ENCODE results near the gene G6PC3. TPM values are rescaled to one million over a fixed set of nuclear protein-coding genes. Genes with fewer than 3 reads are reported as not detected.
"Not testable (repeated sequence)": the region's sequence is repeated elsewhere in the genome, so short reads cannot be mapped to it uniquely, and the experiment has no call there.

Gene G6PC3
- total RNA-seq = 10 to 100 TPM; 58.0 to 85.5 TPM
- polyA plus RNA-seq (ENCODE audit: insufficient read depth, low read depth, low replicate concordance) = 109 TPM
- long read RNA-seq, donor 1, transcript G6PC3-201 (6 exons, 1,533 nt) = major isoform, 44 of 50 reads
- long read RNA-seq, donor 1, partial matches to known transcripts = 0 of 50 reads
- long read RNA-seq, donor 1, other reads (novel, unspliced or antisense) = 0 of 50 reads
- long read RNA-seq, donor 2, transcript G6PC3-201 (6 exons, 1,533 nt) = major isoform, 29 of 30 reads
- long read RNA-seq, donor 2, partial matches to known transcripts = 0 of 30 reads
- long read RNA-seq, donor 2, other reads (novel, unspliced or antisense) = 0 of 30 reads

GRCh38 chr17:44070455-44071197, at the start of gene G6PC3:
G6PC3 (plus strand) TSS chr17:44070735; CDS start chr17:44070966, 231 bp downstream.
- intact Hi-C loops (cut with DNase I; ENCODE audit: low total_unique reads) = no loop called here

GRCh38 chr17:44021227-44021626, 49.3 kb upstream of the G6PC3 start:
- DNase-seq; H3K9me3 ChIP-seq; H3K4me1 ChIP-seq; intact Hi-C loops (cut with DNase I; ENCODE audit: low total_unique reads); H3K27ac ChIP-seq; H3K4me3 ChIP-seq; H3K36me3 ChIP-seq (ENCODE audit: low read depth, missing control alignments); H3K27me3 ChIP-seq: not testable (repeated sequence)
- WGBS, 2 donors = 94 to 95% methylated on average over 7 of the region's 7 CpGs

More at GRCh38 chr17:44070455-44071197, at the start of gene G6PC3:
- H3K4me3 ChIP-seq = peak within 1 kb of the TSS; percentile 76 to 78
- DNase-seq = peak; percentile 98
- 0% methylated on average over 35 to 53 of the region's 53 CpGs for whole genome bisulfite sequencing, 2 donors
- no peaks in the 10 kb centered on the region for H3K9me3 ChIP-seq
- peaks cover 23% of the 10 kb centered on the region for H3K4me1 ChIP-seq
- H3K27me3 ChIP-seq = no peaks in the 10 kb centered on the region
- TF ChIP-seq POLR2A (IDR thresholded peaks at IDR 0.05) = no peak
- TF ChIP-seq CTCF (IDR thresholded peaks at IDR 0.05) = peak in 1 of 3 experiments; percentile 34
- no peaks in the 10 kb centered on the region for H3K36me3 ChIP-seq (ENCODE audit: low read depth, missing control alignments)
- peak within 1 kb of the TSS; percentile 79 to 87 for H3K27ac ChIP-seq

- TF ChIP-seq POLR2A (IDR thresholded peaks at IDR 0.05) = no peak
- TF ChIP-seq CTCF (IDR thresholded peaks at IDR 0.05) = no peak
- H3K36me3 ChIP-seq (ENCODE audit: low read depth, missing control alignments) = no peaks in the 10 kb centered on the region
- H3K4me1 ChIP-seq = no peaks in the 10 kb centered on the region
- intact Hi-C loops (cut with DNase I; ENCODE audit: low total_unique reads) = no loop called here
- H3K4me3 ChIP-seq = no peak overlapping the region
- no peak for DNase-seq
- H3K27me3 ChIP-seq = no peaks in the 10 kb centered on the region
- no peaks in the 10 kb centered on the region for H3K9me3 ChIP-seq
- 88 to 100% methylated on average over 2 of the region's 2 CpGs for WGBS, 2 donors
- H3K27ac ChIP-seq = no peak overlapping the region
Observed at GRCh38 chr17:44022246-44022645, 48.3 kb upstream of the G6PC3 start.

- H3K4me1 ChIP-seq = no peaks in the 10 kb centered on the region
- TF ChIP-seq POLR2A (IDR thresholded peaks at IDR 0.05) (no peak), CTCF (IDR thresholded peaks at IDR 0.05) (no peak)
- WGBS, 2 donors = 90 to 93% methylated on average over 18 to 22 of the region's 22 CpGs
- H3K27me3 ChIP-seq = no peaks in the 10 kb centered on the region
- H3K4me3 ChIP-seq = no peak overlapping the region
- intact Hi-C loops (cut with DNase I; ENCODE audit: low total_unique reads) = no loop called here
- H3K36me3 ChIP-seq (ENCODE audit: low read depth, missing control alignments) = no peaks in the 10 kb centered on the region
- no peak for DNase-seq
- H3K27ac ChIP-seq = no peak overlapping the region
- no peaks in the 10 kb centered on the region for H3K9me3 ChIP-seq
Observed at GRCh38 chr17:44023545-44024270, 46.8 kb upstream of the G6PC3 start.

GRCh38 chr17:44024271-44024663, 46.3 kb upstream of the G6PC3 start:
- intact Hi-C loops (cut with DNase I; ENCODE audit: low total_unique reads) = no loop called here
- 85% methylated on average over 5 of the region's 6 CpGs; no CpG with 5 or more reads in 1 of the 2 donors for WGBS, 2 donors
- no peak for DNase-seq
- H3K27me3 ChIP-seq = no peaks in the 10 kb centered on the region
- H3K9me3 ChIP-seq = no peaks in the 10 kb centered on the region
- TF ChIP-seq POLR2A (IDR thresholded peaks at IDR 0.05) (no peak), CTCF (IDR thresholded peaks at IDR 0.05) (no peak)
- H3K36me3 ChIP-seq (ENCODE audit: low read depth, missing control alignments) = no peaks in the 10 kb centered on the region
- H3K4me3 ChIP-seq = no peak overlapping the region
- no peaks in the 10 kb centered on the region for H3K4me1 ChIP-seq
- no peak overlapping the region for H3K27ac ChIP-seq
